ENCODE measurements around the gene JCAD.

- TF ChIP-seq TFAM (CRISPR knock-in tag; conservative IDR thresholded peaks at IDR 0.05), result no peak
- TF ChIP-seq HMG20A (CRISPR knock-in tag; conservative IDR thresholded peaks at IDR 0.05), result no peak
- TF ChIP-seq TAF1 (IDR thresholded peaks at IDR 0.05; ENCODE audit: control insufficient read depth, extremely low read depth, insufficient read depth, low read length, severe bottlenecking), result no peak
- TF ChIP-seq ATF1 (CRISPR knock-in tag; IDR thresholded peaks at IDR 0.05), result no peak
- no peak for TF ChIP-seq ATF1 (tag; IDR thresholded peaks at IDR 0.05)
- no peak for TF ChIP-seq ILK (tag; IDR thresholded peaks at IDR 0.05; ENCODE audit: borderline replicate concordance, low read depth)
- TF ChIP-seq CXXC5 (CRISPR knock-in tag; IDR thresholded peaks at IDR 0.05), result no peak
- TF ChIP-seq ZNF274 (IDR thresholded peaks at IDR 0.05; ENCODE audit: borderline replicate concordance, low read depth, low read length), result no peak
- TF ChIP-seq ZBTB43 (CRISPR knock-in tag; IDR thresholded peaks at IDR 0.05), result no peak
- TF ChIP-seq POLR2A (conservative IDR thresholded peaks at IDR 0.05), result no peak
- TF ChIP-seq TRIM24 (IDR thresholded peaks at IDR 0.05), result no peak
- no peak for TF ChIP-seq ARID4B (CRISPR knock-in tag; IDR thresholded peaks at IDR 0.05)
Observed at GRCh38 chr10:30074090-30074489, 14.7 kb upstream of the JCAD start.

All from K562 (cell line).